GM19035 (cell line): ENCODE results near the gene SPTBN5.

ENCODE experiments used
- ATAC-seq: cut with Tn5 transposase; IDR thresholded peaks from one replicate; pipeline ENCODE4 v1.9.1; 2021; ENCODE audit not compliant: unreplicated experiment

Gene SPTBN5

DNA sequence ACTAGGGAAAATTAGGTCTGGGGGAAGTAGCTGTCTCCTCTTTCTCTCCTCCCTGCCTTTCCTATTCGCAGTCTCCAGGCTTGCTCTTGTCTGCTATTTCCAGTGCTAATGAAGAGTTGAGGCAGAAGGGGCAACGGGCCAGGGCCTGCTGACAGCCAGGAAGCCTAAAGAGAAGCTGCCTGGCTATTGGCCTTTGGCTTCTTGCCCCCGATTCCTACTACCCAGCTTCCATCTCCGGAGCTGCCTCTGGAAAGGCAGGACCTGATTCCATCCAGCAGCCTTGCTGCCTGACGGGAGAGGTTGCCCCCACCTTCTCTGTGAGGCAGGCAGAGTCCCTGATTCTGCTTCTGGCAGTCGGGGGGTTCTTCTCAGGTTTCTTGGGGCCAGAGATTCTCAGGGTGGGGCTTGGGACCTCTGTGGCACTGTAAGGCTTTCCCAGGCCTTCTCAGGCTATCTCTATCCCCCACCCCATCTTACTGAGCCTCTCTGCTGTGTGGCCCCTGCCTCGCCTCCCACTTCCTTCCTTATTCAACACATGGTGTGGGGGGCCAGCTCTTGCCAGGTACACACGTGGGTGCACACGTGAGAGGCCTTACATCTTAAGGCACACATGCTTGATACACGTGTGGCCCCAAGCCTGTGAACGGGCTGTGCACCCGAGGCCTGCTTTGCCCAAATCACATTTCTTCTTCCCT lies 84.2 kb downstream of the SPTBN5 start:
- ATAC-seq: no peak

DNA sequence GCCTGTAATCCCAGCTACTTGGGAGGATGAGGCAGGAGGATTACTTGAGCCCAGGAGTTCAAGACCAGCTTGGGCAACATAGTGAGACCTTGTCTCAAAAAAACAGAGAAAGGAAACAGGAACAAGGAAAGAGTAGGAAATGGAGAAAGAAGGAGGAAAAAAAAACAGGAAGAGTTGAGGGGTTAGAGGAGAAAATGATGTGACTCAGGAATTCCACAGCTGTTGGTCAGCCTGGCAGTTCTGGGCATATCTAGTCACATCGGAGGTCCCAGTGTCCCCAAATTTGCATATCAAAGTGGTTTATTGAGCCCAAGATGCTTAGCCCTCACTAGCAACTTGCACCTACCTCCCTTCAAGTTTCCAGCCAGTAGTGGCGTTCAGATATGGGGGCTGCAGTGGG lies 84.7 kb downstream of the SPTBN5 start:
- no peak for ATAC-seq

DNA sequence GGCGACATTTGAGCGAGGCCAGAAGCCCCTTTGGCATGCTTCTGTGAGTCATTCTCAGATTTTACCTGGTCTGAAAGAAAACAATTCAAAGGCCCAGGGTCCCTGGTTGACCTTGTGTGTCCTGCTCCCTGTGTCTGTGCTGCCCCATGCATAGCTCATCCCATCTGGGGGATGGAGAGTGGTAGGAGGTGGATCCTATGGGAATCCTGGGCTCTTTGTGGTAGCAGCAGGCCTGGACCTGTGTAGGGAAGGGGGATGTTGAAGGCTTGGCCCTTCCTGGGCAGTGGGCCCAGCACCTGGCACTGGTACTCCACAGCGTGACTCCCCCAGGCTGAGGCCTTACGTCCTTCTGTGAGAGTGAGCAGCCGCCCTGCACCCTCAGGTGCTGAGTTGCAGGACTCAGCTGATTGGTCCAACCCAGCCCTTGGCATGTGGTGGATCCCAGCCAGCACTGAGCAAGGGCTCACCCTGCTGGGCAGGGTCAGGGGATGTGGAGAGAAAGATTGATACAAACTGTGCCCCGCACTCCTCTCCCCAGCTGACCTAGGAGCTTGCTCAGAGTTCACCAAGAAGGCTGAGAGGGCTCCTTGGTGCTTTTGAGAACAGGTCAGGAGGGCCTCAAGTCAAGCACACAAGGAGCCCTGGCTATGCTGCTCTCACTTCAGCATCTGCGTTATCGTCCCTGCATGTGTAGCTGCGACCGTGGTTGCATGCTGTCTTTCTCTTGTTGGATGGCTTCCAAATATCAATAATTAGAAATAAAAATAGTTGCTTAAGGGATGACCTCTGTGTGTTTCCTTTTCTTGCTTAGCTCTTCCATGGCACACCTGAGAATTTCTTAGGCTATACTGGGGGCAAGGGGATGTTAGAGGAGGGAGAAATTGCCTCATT lies 87.3 kb downstream of the SPTBN5 start:
- ATAC-seq: no peak

DNA sequence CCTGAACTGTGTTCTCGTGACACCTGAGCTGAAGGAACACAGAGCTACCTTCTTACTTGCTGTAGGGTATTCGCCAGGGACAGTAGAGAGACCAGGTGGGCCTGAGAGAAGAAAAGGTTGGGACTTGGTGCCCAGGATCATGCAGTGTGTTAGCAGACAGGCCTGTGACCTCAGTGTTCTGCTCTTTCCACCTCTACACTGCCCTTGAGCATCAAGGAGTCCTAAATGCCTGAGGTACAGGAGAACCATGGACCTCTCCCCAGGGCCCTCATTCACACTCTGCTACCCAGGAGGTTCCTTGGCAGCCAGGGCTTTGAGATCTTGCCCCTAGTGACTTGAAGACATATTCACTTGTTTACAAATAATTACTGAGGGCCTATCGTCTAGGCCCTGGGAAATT lies 88.1 kb downstream of the SPTBN5 start:
- no peak for ATAC-seq

DNA sequence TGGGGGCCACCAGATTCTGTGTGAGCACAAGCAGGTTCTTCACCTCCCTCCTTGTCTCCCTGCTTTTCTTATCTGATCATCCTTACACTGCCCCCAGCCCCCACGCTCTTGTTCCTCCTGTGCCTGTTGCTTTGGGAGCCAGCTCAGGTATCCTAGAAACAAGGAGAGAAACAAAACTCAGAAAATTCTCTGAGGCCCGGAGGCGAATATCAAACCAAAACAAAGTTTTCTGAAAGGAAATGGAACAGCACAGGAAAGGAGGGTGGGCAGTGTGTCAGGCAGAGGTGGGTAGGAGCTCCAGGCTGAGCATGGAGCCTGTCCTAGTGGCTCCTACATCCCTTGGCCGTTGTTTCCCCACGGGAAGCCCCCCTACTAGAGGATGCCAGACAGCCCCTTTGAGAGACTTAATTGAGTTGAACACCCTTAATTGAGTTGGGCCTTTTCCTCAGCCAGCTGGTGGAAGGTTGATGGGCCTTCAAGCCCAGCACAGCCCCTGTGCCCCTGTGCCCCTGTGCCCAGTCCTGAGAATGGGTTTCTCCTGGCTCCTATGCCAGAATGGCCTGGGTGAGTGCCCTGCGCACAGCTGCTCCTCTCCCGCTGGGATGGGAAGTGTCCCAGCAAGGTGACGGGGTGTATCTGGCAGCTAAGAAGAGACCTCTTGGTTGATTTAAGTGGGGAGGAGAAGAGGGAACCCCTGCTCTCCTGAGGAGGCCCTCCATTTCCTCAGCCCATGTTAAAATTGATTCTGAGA lies 88.8 kb downstream of the SPTBN5 start:
- ATAC-seq: no peak

DNA sequence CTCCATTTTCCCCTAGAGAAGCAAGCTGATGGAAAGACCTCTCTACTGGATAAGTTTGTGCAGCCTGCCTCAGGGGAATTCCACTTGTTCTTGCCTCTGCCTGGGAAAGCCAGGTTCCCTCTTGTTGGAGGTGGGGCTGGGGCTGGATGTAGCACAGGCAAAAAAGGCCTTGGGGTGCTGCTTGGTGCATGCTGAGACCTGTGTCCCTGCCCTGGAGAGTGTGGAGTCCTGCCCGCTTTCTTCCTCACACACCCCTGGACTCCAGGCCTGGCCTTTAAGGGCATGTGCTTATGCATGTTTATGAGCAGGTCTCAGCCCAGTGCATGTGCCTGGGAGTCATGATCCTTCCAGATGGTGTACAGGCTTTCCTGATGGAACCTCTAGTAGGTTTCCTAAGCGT lies 89.5 kb downstream of the SPTBN5 start:
- no peak for ATAC-seq

DNA sequence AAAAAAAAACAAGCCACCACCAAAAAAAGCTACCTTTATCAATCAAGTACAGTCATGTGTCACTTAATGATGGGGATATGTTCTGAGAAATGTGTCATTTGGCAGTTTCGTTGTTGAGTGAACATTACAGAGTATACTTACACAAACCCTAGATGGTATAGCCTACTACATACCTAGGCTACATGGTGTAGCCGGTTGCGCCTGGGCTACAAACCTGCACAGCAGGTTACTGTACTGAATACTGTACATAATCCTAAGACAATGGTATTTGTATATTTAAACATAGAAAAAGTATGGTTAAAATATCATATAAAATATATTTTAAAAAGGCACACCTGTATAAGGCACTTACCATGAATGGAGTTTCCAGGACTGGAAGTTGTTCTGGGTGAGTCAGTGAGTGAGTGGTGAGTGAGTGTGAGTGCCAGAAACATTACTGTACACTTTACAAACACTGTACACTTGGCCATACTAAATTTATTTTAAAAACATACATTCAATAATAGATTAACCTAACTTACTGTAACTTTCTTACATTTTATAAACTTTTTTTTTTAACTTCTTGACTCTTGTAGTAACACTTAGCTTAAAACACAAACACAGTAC lies 91.9 kb downstream of the SPTBN5 start:
- ATAC-seq: no peak

DNA sequence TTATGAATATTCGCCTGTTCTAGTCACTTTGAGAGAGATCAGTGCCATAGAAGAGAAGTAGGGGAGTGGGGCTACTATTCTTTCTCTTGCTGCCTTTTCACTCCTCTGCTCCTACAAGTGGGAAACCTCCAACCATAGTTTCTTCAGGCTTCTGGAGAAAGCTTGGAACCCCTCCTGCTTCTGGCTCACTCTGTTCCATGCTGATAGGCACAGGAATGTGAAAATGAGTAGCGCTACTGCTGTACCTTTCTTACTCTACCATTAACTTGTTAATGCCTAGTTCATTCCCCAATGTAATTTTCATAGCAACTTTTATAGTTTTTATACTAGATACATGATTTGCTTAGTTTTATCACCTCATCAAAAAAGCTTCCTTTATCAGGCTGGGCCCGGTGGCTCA lies 92.7 kb downstream of the SPTBN5 start:
- no peak for ATAC-seq

DNA sequence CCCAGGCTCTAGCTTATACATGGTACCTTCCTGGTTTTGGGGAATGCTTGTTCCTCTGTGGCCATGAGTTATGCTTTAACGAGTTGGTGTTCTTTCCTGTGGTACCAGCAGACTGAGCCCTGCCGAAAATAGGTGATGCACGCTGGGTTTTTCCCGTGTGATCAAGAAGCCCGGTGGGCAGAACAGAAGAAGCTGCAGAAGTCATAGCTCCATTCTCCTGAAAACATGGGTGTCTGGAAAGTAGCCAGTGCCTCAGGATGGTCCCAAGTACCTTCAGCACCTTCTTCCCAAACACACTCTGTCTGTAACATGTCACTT lies 94.4 kb downstream of the SPTBN5 start:
- no peak for ATAC-seq

DNA sequence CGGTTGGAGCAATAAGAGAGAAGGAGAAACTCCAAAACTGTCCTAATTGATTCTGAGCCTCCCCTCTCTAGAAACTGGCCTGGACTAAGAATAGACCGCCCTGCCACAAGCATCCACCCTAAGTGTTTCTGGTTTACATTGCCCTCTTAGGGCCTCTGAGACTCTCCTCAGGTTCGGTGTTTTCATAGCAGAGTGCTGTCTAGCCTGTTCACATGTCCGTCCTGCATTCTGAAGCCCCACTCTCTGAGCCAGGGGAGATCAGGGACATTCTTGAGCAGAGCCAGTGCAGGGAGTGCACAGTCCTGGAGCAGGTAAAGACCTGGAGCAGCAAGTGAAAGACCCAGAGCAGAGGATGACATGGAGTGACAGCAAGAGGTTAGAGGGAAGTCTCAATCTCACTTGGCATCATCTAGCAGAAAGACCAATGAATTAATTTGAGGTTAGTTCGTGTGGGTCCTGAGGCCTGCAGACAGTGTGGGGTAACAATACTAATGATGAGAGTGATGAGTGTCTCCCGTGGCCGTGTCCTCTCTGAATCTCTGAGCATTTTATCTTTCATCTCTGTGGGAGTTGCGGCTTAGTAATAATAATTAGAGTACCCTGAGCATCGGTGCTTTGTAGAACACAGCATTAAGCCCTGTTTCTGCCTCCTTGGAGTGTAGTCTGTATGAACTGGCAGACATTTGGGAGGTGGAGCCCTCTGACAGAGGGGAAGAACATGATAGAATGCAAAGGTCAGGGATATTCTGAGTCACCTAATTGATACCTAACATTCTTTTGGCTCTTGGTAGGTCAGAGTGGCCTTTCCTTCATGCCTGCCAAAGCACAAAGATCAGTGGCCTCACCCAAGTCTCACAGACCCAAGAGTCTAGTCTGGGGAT lies 95.0 kb downstream of the SPTBN5 start:
- no peak for ATAC-seq
